H1 (cell line): ENCODE data around the gene ELFN1. TPM values are rescaled to one million over a fixed set of nuclear protein-coding genes. Genes with fewer than 3 reads are reported as not detected.

ENCODE experiments used
- ATF3 ChIP-seq: IDR thresholded peaks from 2 replicates; pipeline ENCODE4 v1.6.1; 2011; ENCODE audit warnings: low read depth, mild to moderate bottlenecking, low read length; ENCODE audit not compliant: insufficient read depth
- CHD2 ChIP-seq: IDR thresholded peaks from 2 replicates; pipeline ENCODE4 v1.6.1; 2012; ENCODE audit warnings: low read length, improper control_type of control experiment
- GTF2F1 ChIP-seq: IDR thresholded peaks from 2 replicates; pipeline ENCODE4 v1.6.1; 2012; ENCODE audit warnings: low read depth, low read length, improper control_type of control experiment, borderline replicate concordance
- YY1 ChIP-seq: IDR thresholded peaks from 2 replicates; pipeline ENCODE4 v1.6.1; 2011; ENCODE audit warnings: low read depth, mild to moderate bottlenecking, low read length
- ZNF274 ChIP-seq: IDR thresholded peaks from 2 replicates; pipeline ENCODE4 v1.7.0; 2012; ENCODE audit warnings: low read length, borderline replicate concordance; ENCODE audit errors: extremely low read depth
- polyA plus RNA-seq, 7 experiments: library from polyadenylated mRNA; depleted of rRNA in 3 of 7; stranded (reverse) in 5 of 7; unstranded in 2 of 7; fragments of >200 nt in 5 of 7; fragments of 200-250 nt in 2 of 7; gene quantifications; 1 replicate in 5 of 7; 2 replicates in 1 of 7; 4 replicates in 1 of 7; pipeline versions ENCODE4 v1.2.1 to v1.2.3, GENCODE V29; 2011 to 2013; ENCODE audit warnings: missing spikeins in 2 of 7, mixed read lengths in 2 of 7
- total RNA-seq: library from RNA; stranded (reverse); fragmentation: NEBNext Ultra II Directional; extraction: Animal tissue kit (Norgen Biotek cat#: 25700); gene quantifications from 2 replicates; pipeline ENCODE4 v1.2.1, GENCODE V29; 2021

Gene ELFN1
- total and polyA plus RNA-seq, 2 of the 8 experiments (the other 6 are each of a cell fraction or from before 2014, with no cell fraction given), result 2.0 to 4.5 TPM

DNA sequence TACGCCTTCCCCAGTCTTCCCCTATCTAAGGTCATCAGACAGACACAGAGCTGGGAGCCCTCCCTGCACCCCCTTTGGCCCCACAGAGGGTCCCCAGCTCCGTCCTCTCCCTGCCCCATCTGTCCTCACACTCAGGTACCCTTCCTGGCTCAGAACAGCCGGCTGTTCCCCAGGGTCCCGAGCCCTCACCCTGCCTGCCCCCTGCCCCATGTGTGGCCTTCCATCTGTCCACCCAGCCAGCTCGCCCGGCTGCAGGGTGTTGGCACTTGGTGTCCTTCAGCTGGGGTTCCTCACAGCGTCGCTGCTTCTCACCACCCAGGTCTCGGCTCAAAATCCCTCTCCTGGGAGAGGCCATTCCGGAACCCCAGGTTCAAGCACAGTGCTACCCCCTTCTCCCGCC, 28.9 kb upstream of the ELFN1 start (continued):
- TF ChIP-seq ATF3 (no peak), ZNF274 (no peak), GTF2F1 (no peak), YY1 (no peak), CHD2 (no peak)
